ENCODE measurements around the gene TOMM40. TPM values are rescaled to one million over a fixed set of nuclear protein-coding genes. Genes with fewer than 3 reads are reported as not detected.

Gene TOMM40
- total and polyA plus RNA-seq, 2 of the 13 experiments (the other 11 are each of a cell fraction or from before 2014, with no cell fraction given): 72.0 to 110 TPM

DNA sequence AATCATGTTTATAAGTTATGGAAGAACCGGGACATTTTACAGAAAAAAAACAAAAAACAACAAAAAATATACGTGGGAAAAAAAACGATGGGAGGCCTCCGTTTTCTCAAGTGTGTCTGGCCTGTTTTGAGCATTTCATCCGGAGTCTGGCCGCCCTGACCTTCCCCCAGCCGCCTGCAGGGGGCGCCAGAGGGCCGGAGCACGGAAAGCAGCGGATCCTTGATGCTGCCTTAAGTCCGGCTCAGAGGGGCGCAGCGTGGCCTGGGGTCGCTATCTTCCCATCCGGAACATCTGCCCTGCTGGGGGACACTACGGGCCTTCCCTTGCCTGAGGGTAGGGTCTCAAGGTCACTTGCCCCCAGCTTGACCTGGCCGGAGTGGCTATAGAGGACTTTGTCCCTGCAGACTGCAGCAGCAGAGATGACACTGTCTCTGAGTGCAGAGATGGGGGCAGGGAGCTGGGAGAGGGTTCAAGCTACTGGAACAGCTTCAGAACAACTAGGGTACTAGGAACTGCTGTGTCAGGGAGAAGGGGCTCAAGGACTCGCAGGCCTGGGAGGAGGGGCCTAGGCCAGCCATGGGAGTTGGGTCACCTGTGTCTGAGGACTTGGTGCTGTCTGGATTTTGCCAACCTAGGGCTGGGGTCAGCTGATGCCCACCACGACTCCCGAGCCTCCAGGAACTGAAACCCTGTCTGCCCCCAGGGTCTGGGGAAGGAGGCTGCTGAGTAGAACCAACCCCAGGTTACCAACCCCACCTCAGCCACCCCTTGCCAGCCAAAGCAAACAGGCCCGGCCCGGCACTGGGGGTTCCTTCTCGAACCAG lies 12.8 kb downstream of the TOMM40 start (continued):
- TF ChIP-seq CENPX (CRISPR knock-in tag; IDR thresholded peaks at IDR 0.05): no peak
- TF ChIP-seq, protein P1, sequence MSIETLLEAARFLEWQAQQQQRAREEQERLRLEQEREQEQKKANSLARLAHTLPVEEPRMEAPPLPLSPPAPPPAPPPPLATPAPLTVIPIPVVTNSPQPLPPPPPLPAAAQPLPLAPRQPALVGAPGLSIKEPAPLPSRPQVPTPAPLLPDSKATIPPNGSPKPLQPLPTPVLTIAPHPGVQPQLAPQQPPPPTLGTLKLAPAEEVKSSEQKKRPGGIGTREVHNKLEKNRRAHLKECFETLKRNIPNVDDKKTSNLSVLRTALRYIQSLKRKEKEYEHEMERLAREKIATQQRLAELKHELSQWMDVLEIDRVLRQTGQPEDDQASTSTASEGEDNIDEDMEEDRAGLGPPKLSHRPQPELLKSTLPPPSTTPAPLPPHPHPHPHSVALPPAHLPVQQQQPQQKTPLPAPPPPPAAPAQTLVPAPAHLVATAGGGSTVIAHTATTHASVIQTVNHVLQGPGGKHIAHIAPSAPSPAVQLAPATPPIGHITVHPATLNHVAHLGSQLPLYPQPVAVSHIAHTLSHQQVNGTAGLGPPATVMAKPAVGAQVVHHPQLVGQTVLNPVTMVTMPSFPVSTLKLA (IDR thresholded peaks at IDR 0.05): no peak
- TF ChIP-seq, protein P2, sequence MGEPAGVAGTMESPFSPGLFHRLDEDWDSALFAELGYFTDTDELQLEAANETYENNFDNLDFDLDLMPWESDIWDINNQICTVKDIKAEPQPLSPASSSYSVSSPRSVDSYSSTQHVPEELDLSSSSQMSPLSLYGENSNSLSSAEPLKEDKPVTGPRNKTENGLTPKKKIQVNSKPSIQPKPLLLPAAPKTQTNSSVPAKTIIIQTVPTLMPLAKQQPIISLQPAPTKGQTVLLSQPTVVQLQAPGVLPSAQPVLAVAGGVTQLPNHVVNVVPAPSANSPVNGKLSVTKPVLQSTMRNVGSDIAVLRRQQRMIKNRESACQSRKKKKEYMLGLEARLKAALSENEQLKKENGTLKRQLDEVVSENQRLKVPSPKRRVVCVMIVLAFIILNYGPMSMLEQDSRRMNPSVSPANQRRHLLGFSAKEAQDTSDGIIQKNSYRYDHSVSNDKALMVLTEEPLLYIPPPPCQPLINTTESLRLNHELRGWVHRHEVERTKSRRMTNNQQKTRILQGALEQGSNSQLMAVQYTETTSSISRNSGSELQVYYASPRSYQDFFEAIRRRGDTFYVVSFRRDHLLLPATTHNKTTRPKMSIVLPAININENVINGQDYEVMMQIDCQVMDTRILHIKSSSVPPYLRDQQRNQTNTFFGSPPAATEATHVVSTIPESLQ (CRISPR knock-in tag; conservative IDR thresholded peaks at IDR 0.05): no peak; the same call in 1 of the 2 replicates
- TF ChIP-seq SMARCE1 (IDR thresholded peaks at IDR 0.05; ENCODE audit: borderline replicate concordance): no peak
- TF ChIP-seq, protein P3, sequence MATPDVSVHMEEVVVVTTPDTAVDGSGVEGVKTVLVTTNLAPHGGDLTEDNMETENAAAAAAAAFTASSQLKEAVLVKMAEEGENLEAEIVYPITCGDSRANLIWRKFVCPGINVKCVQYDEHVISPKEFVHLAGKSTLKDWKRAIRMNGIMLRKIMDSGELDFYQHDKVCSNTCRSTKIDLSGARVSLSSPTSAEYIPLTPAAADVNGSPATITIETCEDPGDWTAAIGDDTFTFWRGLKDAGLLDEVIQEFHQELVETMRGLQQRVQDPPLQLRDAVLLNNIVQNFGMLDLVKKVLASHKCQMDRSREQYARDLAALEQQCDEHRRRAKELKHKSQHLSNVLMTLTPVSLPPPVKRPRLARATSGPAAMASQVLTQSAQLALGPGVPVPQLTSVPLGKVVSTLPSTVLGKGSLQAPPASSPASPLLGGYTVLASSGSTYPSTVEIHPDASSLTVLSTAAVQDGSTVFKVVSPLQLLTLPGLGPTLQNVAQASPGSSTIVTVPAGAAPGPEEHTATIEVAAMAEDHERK (CRISPR knock-in tag; IDR thresholded peaks at IDR 0.05; ENCODE audit: low read depth): no peak
- no peak for TF ChIP-seq TBX3 (IDR thresholded peaks at IDR 0.05; ENCODE audit: borderline replicate concordance)
- TF ChIP-seq, protein P4, sequence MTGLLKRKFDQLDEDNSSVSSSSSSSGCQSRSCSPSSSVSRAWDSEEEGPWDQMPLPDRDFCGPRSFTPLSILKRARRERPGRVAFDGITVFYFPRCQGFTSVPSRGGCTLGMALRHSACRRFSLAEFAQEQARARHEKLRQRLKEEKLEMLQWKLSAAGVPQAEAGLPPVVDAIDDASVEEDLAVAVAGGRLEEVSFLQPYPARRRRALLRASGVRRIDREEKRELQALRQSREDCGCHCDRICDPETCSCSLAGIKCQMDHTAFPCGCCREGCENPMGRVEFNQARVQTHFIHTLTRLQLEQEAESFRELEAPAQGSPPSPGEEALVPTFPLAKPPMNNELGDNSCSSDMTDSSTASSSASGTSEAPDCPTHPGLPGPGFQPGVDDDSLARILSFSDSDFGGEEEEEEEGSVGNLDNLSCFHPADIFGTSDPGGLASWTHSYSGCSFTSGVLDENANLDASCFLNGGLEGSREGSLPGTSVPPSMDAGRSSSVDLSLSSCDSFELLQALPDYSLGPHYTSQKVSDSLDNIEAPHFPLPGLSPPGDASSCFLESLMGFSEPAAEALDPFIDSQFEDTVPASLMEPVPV (CRISPR knock-in tag; IDR thresholded peaks at IDR 0.05): peak; percentile 32; the same call in 1 of the 2 replicates
- TF ChIP-seq ZNF577 (CRISPR knock-in tag; IDR thresholded peaks at IDR 0.05; ENCODE audit: borderline replicate concordance, low read depth): no peak
- TF ChIP-seq ZNF251 (CRISPR knock-in tag; IDR thresholded peaks at IDR 0.05): no peak
- no peak for TF ChIP-seq GPN1 (CRISPR knock-in tag; IDR thresholded peaks at IDR 0.05; ENCODE audit: borderline replicate concordance)
- no peak for TF ChIP-seq ZNF660 (CRISPR knock-in tag; IDR thresholded peaks at IDR 0.05; ENCODE audit: borderline replicate concordance, low read depth)
- TF ChIP-seq ZNF572 (CRISPR knock-in tag; IDR thresholded peaks at IDR 0.05): no peak
- TF ChIP-seq LCORL (IDR thresholded peaks at IDR 0.05): no peak
- peak; percentile 93 for TF ChIP-seq LCORL (CRISPR knock-in tag; IDR thresholded peaks at IDR 0.05)
- TF ChIP-seq AHR (CRISPR knock-in tag; IDR thresholded peaks at IDR 0.05): no peak
- 0 out of 2 replicates have a peak, but pooled peaks have one; percentile 47 for TF ChIP-seq HHEX (CRISPR knock-in tag; IDR thresholded peaks at IDR 0.05)
- TF ChIP-seq, protein P5, sequence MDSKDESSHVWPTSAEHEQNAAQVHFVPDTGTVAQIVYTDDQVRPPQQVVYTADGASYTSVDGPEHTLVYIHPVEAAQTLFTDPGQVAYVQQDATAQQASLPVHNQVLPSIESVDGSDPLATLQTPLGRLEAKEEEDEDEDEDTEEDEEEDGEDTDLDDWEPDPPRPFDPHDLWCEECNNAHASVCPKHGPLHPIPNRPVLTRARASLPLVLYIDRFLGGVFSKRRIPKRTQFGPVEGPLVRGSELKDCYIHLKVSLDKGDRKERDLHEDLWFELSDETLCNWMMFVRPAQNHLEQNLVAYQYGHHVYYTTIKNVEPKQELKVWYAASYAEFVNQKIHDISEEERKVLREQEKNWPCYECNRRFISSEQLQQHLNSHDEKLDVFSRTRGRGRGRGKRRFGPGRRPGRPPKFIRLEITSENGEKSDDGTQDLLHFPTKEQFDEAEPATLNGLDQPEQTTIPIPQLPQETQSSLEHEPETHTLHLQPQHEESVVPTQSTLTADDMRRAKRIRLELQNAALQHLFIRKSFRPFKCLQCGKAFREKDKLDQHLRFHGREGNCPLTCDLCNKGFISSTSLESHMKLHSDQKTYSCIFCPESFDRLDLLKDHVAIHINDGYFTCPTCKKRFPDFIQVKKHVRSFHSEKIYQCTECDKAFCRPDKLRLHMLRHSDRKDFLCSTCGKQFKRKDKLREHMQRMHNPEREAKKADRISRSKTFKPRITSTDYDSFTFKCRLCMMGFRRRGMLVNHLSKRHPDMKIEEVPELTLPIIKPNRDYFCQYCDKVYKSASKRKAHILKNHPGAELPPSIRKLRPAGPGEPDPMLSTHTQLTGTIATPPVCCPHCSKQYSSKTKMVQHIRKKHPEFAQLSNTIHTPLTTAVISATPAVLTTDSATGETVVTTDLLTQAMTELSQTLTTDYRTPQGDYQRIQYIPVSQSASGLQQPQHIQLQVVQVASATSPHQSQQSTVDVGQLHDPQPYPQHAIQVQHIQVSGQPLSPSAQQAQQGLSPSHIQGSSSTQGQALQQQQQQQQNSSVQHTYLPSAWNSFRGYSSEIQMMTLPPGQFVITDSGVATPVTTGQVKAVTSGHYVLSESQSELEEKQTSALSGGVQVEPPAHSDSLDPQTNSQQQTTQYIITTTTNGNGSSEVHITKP (CRISPR knock-in tag; IDR thresholded peaks at IDR 0.05; ENCODE audit: low read depth): no peak
- TF ChIP-seq MEIS1 (CRISPR knock-in tag; IDR thresholded peaks at IDR 0.05; ENCODE audit: borderline replicate concordance): peak; percentile 72; the same call in 1 of the 2 replicates
- TF ChIP-seq ZNF749 (CRISPR knock-in tag; IDR thresholded peaks at IDR 0.05; ENCODE audit: borderline replicate concordance): no peak

Data from HepG2 (cell line).